ENCODE measurements around the gene CLEC18A.

DNA sequence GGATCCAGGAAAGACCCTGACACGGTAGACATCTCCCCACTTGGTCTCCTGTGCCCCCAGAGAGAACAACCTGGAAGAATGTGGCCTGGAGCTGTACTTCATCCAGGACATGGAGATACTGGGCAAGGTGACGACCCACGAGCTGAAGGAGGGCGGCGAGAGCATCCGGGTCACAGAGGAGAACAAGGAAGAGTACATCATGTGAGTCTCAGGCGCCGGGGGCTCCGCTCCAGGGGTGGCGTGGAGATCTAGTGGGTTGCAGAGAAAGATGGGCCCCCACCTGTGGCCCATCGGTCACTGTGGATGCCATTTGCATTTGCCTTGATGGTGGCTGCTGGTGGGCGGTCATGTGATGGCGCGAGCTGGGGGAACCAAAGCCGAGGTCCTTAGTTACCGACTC, 14.9 kb upstream of the CLEC18A start:
- TF ChIP-seq, protein P1, sequence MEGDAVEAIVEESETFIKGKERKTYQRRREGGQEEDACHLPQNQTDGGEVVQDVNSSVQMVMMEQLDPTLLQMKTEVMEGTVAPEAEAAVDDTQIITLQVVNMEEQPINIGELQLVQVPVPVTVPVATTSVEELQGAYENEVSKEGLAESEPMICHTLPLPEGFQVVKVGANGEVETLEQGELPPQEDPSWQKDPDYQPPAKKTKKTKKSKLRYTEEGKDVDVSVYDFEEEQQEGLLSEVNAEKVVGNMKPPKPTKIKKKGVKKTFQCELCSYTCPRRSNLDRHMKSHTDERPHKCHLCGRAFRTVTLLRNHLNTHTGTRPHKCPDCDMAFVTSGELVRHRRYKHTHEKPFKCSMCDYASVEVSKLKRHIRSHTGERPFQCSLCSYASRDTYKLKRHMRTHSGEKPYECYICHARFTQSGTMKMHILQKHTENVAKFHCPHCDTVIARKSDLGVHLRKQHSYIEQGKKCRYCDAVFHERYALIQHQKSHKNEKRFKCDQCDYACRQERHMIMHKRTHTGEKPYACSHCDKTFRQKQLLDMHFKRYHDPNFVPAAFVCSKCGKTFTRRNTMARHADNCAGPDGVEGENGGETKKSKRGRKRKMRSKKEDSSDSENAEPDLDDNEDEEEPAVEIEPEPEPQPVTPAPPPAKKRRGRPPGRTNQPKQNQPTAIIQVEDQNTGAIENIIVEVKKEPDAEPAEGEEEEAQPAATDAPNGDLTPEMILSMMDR (IDR thresholded peaks at IDR 0.05 in 8 of 11, conservative IDR thresholded peaks at IDR 0.05 in 3 of 11): no peak
- no peak for TF ChIP-seq POLR2AphosphoS5 (IDR thresholded peaks at IDR 0.05)
